Panc1 (cell line): ENCODE data around the gene IPMK. TPM values are rescaled to one million over a fixed set of nuclear protein-coding genes. Genes with fewer than 3 reads are reported as not detected.

Source experiments
- ATAC-seq: fragments of 200-7000 bp; cut with Tn5 transposase; 2 replicates; pipeline ENCODE4 v1.9.1; 2020; ENCODE audit warnings: mild to moderate bottlenecking, moderate library complexity
- BruUV-seq: library from RNA; stranded (reverse); fragments of 400-500 nt; replicated peaks from 2 replicates; lab custom pipeline; 2021; lab: Mats Ljungman, UMichigan
- CTCF ChIA-PET: fragments of 300-600 bp; sonication (Branson Sonifier 250); formaldehyde crosslinking; loops from one replicate; lab custom pipeline; 2022; ENCODE audit warnings: antibody characterized with exemption; lab: Charles Lee
- POLR2A ChIA-PET: fragments of 300-600 bp; sonication (Branson Sonifier 250); formaldehyde crosslinking; loops from one replicate; lab custom pipeline; 2022; ENCODE audit warnings: antibody characterized with exemption; lab: Charles Lee
- DNase-seq: peaks from one replicate; pipeline ENCODE4 v3.0.0-alpha.2; 2010; ENCODE audit warnings: low read depth, low spot score
- H3K27ac ChIP-seq: 2 replicates; pipeline ENCODE4 v1.5.1; 2011; ENCODE audit warnings: mild to moderate bottlenecking, low read length, inconsistent platforms
- H3K27me3 ChIP-seq: fragments of 200-500 bp; sonication (Bioruptor generic); 2 replicates; pipeline ENCODE4 v1.6.0; 2014; ENCODE audit warnings: low read length, inconsistent platforms; ENCODE audit not compliant: control insufficient read depth, insufficient read depth
- H3K36me3 ChIP-seq: fragments of 200-500 bp; sonication (Bioruptor generic); 2 replicates; pipeline ENCODE4 v1.5.1; 2014; ENCODE audit warnings: inconsistent platforms, mild to moderate bottlenecking, low read length, moderate library complexity; ENCODE audit not compliant: control insufficient read depth, insufficient read depth
- H3K4me1 ChIP-seq: 2 replicates; pipeline ENCODE4 v1.5.1; 2011; ENCODE audit warnings: inconsistent platforms, mild to moderate bottlenecking, low read length, moderate library complexity; ENCODE audit not compliant: control insufficient read depth, insufficient read depth
- H3K4me3 ChIP-seq, 2 experiments: 2 replicates each; pipeline ENCODE4 v1.5.1; 2011 to 2012; ENCODE audit warnings: low read depth in 2 of 2, low read length in 2 of 2, mild to moderate bottlenecking in 2 of 2, inconsistent platforms in 1 of 2, moderate library complexity in 1 of 2
- H3K9me3 ChIP-seq: fragments of 200-500 bp; sonication (Bioruptor generic); 2 replicates; pipeline ENCODE4 v1.5.1; 2014; ENCODE audit warnings: low read depth, mild to moderate bottlenecking, inconsistent platforms, low read length, moderate library complexity; ENCODE audit not compliant: control insufficient read depth, insufficient read depth
- CTCF ChIP-seq: fragments of 450-650 bp; IDR thresholded peaks from 2 replicates; pipeline ENCODE4 v1.5.1; 2017; ENCODE audit warnings: mild to moderate bottlenecking
- POLR2AphosphoS5 ChIP-seq: IDR thresholded peaks from 2 replicates; pipeline ENCODE4 v1.6.1; 2012; ENCODE audit warnings: mild to moderate bottlenecking, low read depth, low read length, moderate library complexity
- REST ChIP-seq, 2 experiments: IDR thresholded peaks; 2 replicates each; pipeline ENCODE4 v1.6.1; 2011 to 2012; ENCODE audit warnings: low read depth in 2 of 2, control low read depth in 1 of 2, low read length in 1 of 2, mild to moderate bottlenecking in 1 of 2, moderate library complexity in 1 of 2; ENCODE audit not compliant: insufficient read depth in 1 of 2
- SIN3A ChIP-seq: IDR thresholded peaks from 2 replicates; pipeline ENCODE4 v1.6.1; 2012; ENCODE audit warnings: low read depth, mild to moderate bottlenecking, low read length, moderate library complexity, borderline replicate concordance; ENCODE audit not compliant: insufficient read depth
- TCF7L2 ChIP-seq: IDR thresholded peaks from 2 replicates; pipeline ENCODE4 v1.6.1; 2011; ENCODE audit warnings: mild to moderate bottlenecking, low read depth, low read length, inconsistent platforms
- in situ Hi-C: cut with HindIII; loops from 2 replicates; pipeline ENCODE4 v1.10.0; 2016; ENCODE audit warnings: low sequenced_read_pairs, low pct_unique_long_range_greater_than_20kb
- intact Hi-C: fragments of 100-400 bp; cut with micrococcal nuclease; formaldehyde crosslinking; loops from one replicate; pipeline ENCODE4 v1.10.0; 2022; ENCODE audit not compliant: unreplicated experiment
- total RNA-seq: library from RNA; stranded (reverse); gene quantifications from one replicate; pipeline ENCODE4 v1.2.1, GENCODE V29; 2021; ENCODE audit not compliant: unreplicated experiment

Gene IPMK
- total RNA-seq, 1 experiment from 2014 or later = 9.3 TPM

GRCh38 chr10:58180666-58181065 is 87.0 kb downstream of the IPMK start:
- POLR2A ChIA-PET = no interaction called here
- no TSS peak for BruUV-seq
- TF ChIP-seq TCF7L2 (no peak), SIN3A (no peak), REST (IDR thresholded peaks at IDR 0.05; ENCODE audit: insufficient read depth in 1 of 2, low read depth in 2 of 2, low read length in 1 of 2) (no peak), CTCF (no peak), POLR2AphosphoS5 (no peak)
- H3K4me1 ChIP-seq = no peaks in the 10 kb centered on the region
- ATAC-seq = no peak
- H3K27ac ChIP-seq = no peak overlapping the region
- CTCF ChIA-PET = interaction anchor here (1.3 kb wide), 1 partner anchor 111 kb away, joined by 4 read pairs; no protein-coding TSS in a partner anchor
- no peak for DNase-seq
- H3K9me3 ChIP-seq = no peaks in the 10 kb centered on the region
- intact Hi-C loops (no loop called here), in situ Hi-C loops (no loop called here)
- H3K4me3 ChIP-seq = no peak overlapping the region
- H3K27me3 ChIP-seq = no peaks in the 10 kb centered on the region
- no peaks in the 10 kb centered on the region for H3K36me3 ChIP-seq

GRCh38 chr10:58179238-58179637 is 88.5 kb downstream of the IPMK start:
- no peak overlapping the region for H3K4me3 ChIP-seq
- ChIA-PET CTCF (interaction anchor here (2.2 kb wide), 1 partner anchor 112 kb away, joined by 14 read pairs; no protein-coding TSS in a partner anchor), POLR2A (no interaction called here)
- TF ChIP-seq TCF7L2 (no peak), REST (IDR thresholded peaks at IDR 0.05; ENCODE audit: insufficient read depth in 1 of 2, low read depth in 2 of 2, low read length in 1 of 2) (no peak)
- in situ Hi-C loops = no loop called here
- no peaks in the 10 kb centered on the region for H3K36me3 ChIP-seq
- DNase-seq = no peak
- H3K27me3 ChIP-seq = no peaks in the 10 kb centered on the region; the same call in 1 of the 2 replicates
- ATAC-seq = no peak
- no peaks in the 10 kb centered on the region for H3K4me1 ChIP-seq
- BruUV-seq = no TSS peak
- H3K27ac ChIP-seq = no peak overlapping the region
- no peaks in the 10 kb centered on the region for H3K9me3 ChIP-seq
- intact Hi-C loops = no loop called here
